HG02938 (cell line): ENCODE results near the gene ASIP.

ENCODE experiments used
- ATAC-seq: cut with Tn5 transposase; IDR thresholded peaks from one replicate; pipeline ENCODE4 v1.9.1; 2021; ENCODE audit warnings: mild to moderate bottlenecking, moderate library complexity; ENCODE audit not compliant: unreplicated experiment

The ASIP gene

GRCh38 chr20:34309691-34310090, 68.5 kb downstream of the ASIP start:
- ATAC-seq = no peak

- ATAC-seq = no peak
Measured at GRCh38 chr20:34310481-34311117, 69.4 kb downstream of the ASIP start.

GRCh38 chr20:34311118-34312023, 70.1 kb downstream of the ASIP start:
- ATAC-seq = no peak

- no peak for ATAC-seq
Measured at GRCh38 chr20:34312024-34312460, 70.8 kb downstream of the ASIP start.

- peak; percentile 75 for ATAC-seq
Measured at GRCh38 chr20:34312544-34313217, 71.5 kb downstream of the ASIP start.

- ATAC-seq = no peak
Measured at GRCh38 chr20:34315236-34315635, 74.0 kb downstream of the ASIP start.

- ATAC-seq = no peak
Measured at GRCh38 chr20:34316196-34316814, 75.1 kb downstream of the ASIP start.
